PFSK-1 (cell line): ENCODE data around the gene ADGRB2.

Experiments
- FOXP2 ChIP-seq: optimal IDR thresholded peaks from 2 replicates; pipeline ENCODE3; 2011; ENCODE audit warnings: borderline replicate concordance, control low read depth, inconsistent platforms; ENCODE audit not compliant: insufficient read depth; ENCODE audit errors: extremely low read length, extremely low read depth
- POLR2AphosphoS5 ChIP-seq: IDR thresholded peaks from 2 replicates; pipeline ENCODE4 v1.6.1; 2012; ENCODE audit warnings: low read depth, mild to moderate bottlenecking, control low read depth, low read length, moderate library complexity
- SIN3A ChIP-seq: IDR thresholded peaks from 2 replicates; pipeline ENCODE4 v1.6.1; 2012; ENCODE audit warnings: mild to moderate bottlenecking, low read length, moderate library complexity, borderline replicate concordance; ENCODE audit not compliant: insufficient read depth
- TAF1 ChIP-seq: IDR thresholded peaks from 2 replicates; pipeline ENCODE4 v1.6.1; 2012; ENCODE audit warnings: low read length, control low read depth, borderline replicate concordance; ENCODE audit not compliant: insufficient read depth
- TF ChIP-seq, protein P1 (sequence below), 2 experiments: IDR thresholded peaks; 2 replicates each; pipeline versions ENCODE4 v1.6.1 to v1.8.0; 2011 to 2012; ENCODE audit warnings: low read depth in 2 of 2, low read length in 2 of 2, control low read depth in 1 of 2, inconsistent platforms in 1 of 2, mild to moderate bottlenecking in 1 of 2, moderate library complexity in 1 of 2; ENCODE audit not compliant: insufficient read depth in 1 of 2

ADGRB2 gene

DNA sequence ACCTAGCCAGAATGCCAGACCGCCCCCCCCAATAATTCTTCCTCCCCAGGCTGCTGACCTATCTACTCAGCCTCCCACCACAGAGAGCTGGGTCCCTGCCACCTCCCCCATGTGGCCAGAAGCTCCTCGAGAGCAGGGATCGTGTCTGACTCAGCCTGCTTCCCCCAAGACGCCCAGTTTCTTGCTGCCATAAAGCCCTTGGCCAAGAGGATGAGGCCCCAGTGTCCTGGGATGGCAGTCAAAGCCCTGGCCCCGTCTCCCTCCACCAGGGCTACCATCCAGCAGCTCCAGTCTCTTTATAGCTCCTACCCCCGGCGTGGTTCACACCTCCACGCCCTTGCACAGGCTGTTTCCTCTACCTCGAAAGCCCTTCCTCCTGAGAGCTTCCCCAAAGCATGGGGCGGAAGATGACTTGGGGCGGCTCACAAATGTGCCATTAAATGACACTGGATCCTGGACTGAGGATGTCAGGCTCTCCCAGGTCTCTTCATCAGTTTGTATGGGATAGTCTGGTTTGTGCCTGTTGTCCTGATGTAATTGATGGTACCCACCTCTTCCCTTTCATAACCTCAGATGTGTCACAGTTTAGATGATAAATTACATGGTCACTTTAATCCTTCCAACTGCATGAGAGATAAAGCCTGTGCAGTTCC, 13.2 kb downstream of the ADGRB2 start:
- TF ChIP-seq POLR2AphosphoS5 (no peak), FOXP2 (no peak), TAF1 (no peak), SIN3A (no peak)
- TF ChIP-seq, protein P1, sequence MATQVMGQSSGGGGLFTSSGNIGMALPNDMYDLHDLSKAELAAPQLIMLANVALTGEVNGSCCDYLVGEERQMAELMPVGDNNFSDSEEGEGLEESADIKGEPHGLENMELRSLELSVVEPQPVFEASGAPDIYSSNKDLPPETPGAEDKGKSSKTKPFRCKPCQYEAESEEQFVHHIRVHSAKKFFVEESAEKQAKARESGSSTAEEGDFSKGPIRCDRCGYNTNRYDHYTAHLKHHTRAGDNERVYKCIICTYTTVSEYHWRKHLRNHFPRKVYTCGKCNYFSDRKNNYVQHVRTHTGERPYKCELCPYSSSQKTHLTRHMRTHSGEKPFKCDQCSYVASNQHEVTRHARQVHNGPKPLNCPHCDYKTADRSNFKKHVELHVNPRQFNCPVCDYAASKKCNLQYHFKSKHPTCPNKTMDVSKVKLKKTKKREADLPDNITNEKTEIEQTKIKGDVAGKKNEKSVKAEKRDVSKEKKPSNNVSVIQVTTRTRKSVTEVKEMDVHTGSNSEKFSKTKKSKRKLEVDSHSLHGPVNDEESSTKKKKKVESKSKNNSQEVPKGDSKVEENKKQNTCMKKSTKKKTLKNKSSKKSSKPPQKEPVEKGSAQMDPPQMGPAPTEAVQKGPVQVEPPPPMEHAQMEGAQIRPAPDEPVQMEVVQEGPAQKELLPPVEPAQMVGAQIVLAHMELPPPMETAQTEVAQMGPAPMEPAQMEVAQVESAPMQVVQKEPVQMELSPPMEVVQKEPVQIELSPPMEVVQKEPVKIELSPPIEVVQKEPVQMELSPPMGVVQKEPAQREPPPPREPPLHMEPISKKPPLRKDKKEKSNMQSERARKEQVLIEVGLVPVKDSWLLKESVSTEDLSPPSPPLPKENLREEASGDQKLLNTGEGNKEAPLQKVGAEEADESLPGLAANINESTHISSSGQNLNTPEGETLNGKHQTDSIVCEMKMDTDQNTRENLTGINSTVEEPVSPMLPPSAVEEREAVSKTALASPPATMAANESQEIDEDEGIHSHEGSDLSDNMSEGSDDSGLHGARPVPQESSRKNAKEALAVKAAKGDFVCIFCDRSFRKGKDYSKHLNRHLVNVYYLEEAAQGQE (IDR thresholded peaks at IDR 0.05; ENCODE audit: insufficient read depth in 1 of 2, low read depth in 2 of 2, low read length in 2 of 2): no peak

DNA sequence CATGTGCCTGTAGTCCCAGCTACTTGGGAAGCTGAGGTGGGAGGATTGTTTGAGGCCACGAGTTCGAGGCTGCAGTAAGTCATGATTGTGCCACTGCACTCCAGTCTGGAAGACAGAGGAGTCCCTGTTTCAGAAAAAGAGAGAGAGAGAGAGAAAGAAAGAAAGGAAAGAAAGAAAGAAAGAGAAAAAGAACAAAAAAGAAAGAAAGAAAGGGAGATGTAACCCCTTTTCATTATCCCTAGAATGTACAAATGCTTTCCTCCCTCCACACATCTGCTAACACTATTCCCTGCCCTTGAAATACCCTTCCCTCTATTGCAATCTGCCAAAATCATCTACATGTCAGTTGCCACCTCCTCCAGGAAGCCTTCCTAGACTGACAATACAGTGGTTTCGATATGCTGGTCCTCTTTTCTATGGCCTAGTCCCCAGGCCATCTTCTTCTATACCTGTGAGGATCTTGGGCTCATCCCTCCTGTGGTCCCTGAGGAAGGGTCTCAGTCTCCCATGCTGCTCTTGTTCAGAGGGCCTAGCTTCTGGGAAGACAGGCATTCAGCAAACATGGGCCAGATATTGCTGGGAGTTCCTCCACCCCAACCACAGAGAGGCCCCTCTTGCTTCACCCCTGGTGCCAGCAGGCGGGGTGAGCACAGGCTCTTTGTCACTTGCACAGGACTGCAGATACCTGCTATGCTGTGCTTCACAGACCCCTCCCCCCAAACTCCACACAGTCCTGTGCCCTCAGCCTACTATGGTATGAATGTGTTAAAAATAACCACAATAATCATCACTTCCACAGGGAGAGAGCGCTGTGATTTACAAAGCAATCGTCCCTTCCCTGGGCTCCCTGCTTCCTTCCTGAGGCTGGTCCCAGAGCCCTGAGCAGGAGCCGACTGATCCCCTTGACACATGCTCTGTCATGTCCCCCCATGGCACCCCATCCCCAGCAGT, 14.1 kb downstream of the ADGRB2 start:
- TF ChIP-seq, protein P1 (IDR thresholded peaks at IDR 0.05; ENCODE audit: insufficient read depth in 1 of 2, low read depth in 2 of 2, low read length in 2 of 2): no peak
- TF ChIP-seq TAF1: no peak
- TF ChIP-seq SIN3A: no peak
- no peak for TF ChIP-seq POLR2AphosphoS5
- no peak for TF ChIP-seq FOXP2

GRCh38 chr1:31748365-31748764, 15.8 kb downstream of the ADGRB2 start:
- TF ChIP-seq POLR2AphosphoS5: no peak
- TF ChIP-seq, protein P1 (IDR thresholded peaks at IDR 0.05; ENCODE audit: insufficient read depth in 1 of 2, low read depth in 2 of 2, low read length in 2 of 2): no peak
- TF ChIP-seq FOXP2: no peak
- no peak for TF ChIP-seq SIN3A
- TF ChIP-seq TAF1: no peak

DNA sequence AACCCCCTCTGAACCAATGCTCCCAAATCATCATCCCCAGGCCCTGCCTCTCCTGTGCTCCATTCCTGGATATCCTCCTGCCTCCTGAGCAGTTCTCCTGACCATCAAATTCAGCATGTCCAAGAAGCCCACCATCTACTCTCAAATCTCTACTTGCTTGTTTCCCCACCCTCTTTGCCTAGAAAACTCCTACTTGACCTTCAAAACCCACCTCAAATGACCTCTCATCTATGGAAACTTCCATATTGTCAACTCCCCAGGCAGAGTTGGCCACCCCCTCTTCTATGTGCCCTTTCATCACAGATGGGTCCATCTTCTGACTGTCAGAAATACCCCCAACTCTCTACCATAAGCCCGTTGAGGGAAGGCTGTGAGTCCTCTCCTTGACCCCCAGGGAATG, 16.8 kb downstream of the ADGRB2 start:
- no peak for TF ChIP-seq POLR2AphosphoS5
- no peak for TF ChIP-seq SIN3A
- no peak for TF ChIP-seq TAF1
- TF ChIP-seq, protein P1 (IDR thresholded peaks at IDR 0.05; ENCODE audit: insufficient read depth in 1 of 2, low read depth in 2 of 2, low read length in 2 of 2): no peak
- no peak for TF ChIP-seq FOXP2
